Hypothalamus (tissue), 51 donors: ENCODE results near the gene TMEM107.
A peak's percentile ranks its signal among the peaks of the same experiment; 100 is the strongest.
"Not testable (repeated sequence)": the region's sequence is repeated elsewhere in the genome, so short reads cannot be mapped to it uniquely, and the experiment has no call there.

ENCODE experiments used
- DNase-seq, 51 donors: peaks; one replicate each; lab custom pipeline; 2025; lab: John Stamatoyannopoulos, UW

TMEM107 gene

GRCh38 chr17:8176197-8176940, at the start of gene TMEM107:
Gene TMEM107, minus strand, starts transcription at chr17:8176380. Its CDS starts 94 bp downstream, at chr17:8176286.
- DNase-seq: peak in 48 of 51 donors; percentile 15 to 92 (median 64)

GRCh38 chr17:8224891-8225812, 49.0 kb upstream of the TMEM107 start:
- DNase-seq: no peak

- peak in 42 of 51 donors; percentile 29 to 85 (median 61) for DNase-seq
Observed at GRCh38 chr17:8223356-8224126, 47.4 kb upstream of the TMEM107 start.

- DNase-seq: peak; percentile 69 to 96 (median 91)
Observed at GRCh38 chr17:8222630-8223355, 46.6 kb upstream of the TMEM107 start.

GRCh38 chr17:8222380-8222629, 46.1 kb upstream of the TMEM107 start:
- peak in 5 of 51 donors; percentile 60 to 90 (median 85) for DNase-seq

GRCh38 chr17:8221663-8222379, 45.6 kb upstream of the TMEM107 start:
- DNase-seq: peak in 50 of 51 donors; percentile 42 to 95 (median 80)

- DNase-seq: peak; percentile 44 to 94 (median 82)
Observed at GRCh38 chr17:8220783-8221662, 44.8 kb upstream of the TMEM107 start.

GRCh38 chr17:8214000-8214399, 37.8 kb upstream of the TMEM107 start:
- DNase-seq: not testable (repeated sequence)

GRCh38 chr17:8212312-8213180, 36.4 kb upstream of the TMEM107 start:
- no peak for DNase-seq

GRCh38 chr17:8210761-8211458, 34.7 kb upstream of the TMEM107 start:
- DNase-seq: no peak

- DNase-seq: peak in 50 of 51 donors; percentile 14 to 93 (median 78)
Observed at GRCh38 chr17:8209907-8210760, 34.0 kb upstream of the TMEM107 start, which contains the start of gene AURKB. Gene AURKB, minus strand, starts transcription at chr17:8210575. Its CDS starts 351 bp downstream, at chr17:8210224.

GRCh38 chr17:8206536-8206935, 30.4 kb upstream of the TMEM107 start:
- no peak for DNase-seq

GRCh38 chr17:8204761-8205555, 28.8 kb upstream of the TMEM107 start:
- DNase-seq: no peak

GRCh38 chr17:8192070-8192815, 16.1 kb upstream of the TMEM107 start:
- DNase-seq: peak in 50 of 51 donors; percentile 40 to 98 (median 85)
